SK-N-SH treated with all-trans-retinoic acid at 6 μM for 48 hours (cell line): Measurements from ENCODE around the gene RRAGD.

Experiments used
- ARNTL ChIP-seq: fragments of 450-650 bp; formaldehyde crosslinking; IDR thresholded peaks from 2 replicates; pipeline ENCODE4 v1.5.0; 2020; ENCODE audit warnings: low read depth, mild to moderate bottlenecking, moderate library complexity, borderline replicate concordance
- ESRRG ChIP-seq: fragments of 250-450 bp; sonication (Bioruptor Pico); IDR thresholded peaks from 2 replicates; pipeline ENCODE4 v1.6.1; 2021; ENCODE audit warnings: mild to moderate bottlenecking
- ISL1 ChIP-seq: fragments of 250-450 bp; sonication (Bioruptor Pico); IDR thresholded peaks from 2 replicates; pipeline ENCODE4 v2.1.2; 2022; ENCODE audit warnings: mild to moderate bottlenecking, moderate library complexity
- OSR1 ChIP-seq: fragments of 250-450 bp; sonication (Bioruptor Pico); IDR thresholded peaks from 2 replicates; pipeline ENCODE4 v1.8.0; 2022; ENCODE audit warnings: moderate library complexity, mild to moderate bottlenecking, inconsistent platforms
- RARB ChIP-seq: fragments of 250-450 bp; sonication (Bioruptor Pico); IDR thresholded peaks from 2 replicates; pipeline ENCODE4 v1.8.0; 2021; ENCODE audit warnings: mild to moderate bottlenecking, moderate library complexity
- TCF4 ChIP-seq: fragments of 250-450 bp; sonication (Bioruptor Pico); IDR thresholded peaks from 2 replicates; pipeline ENCODE4 v1.8.0; 2021; ENCODE audit warnings: mild to moderate bottlenecking, moderate library complexity, borderline replicate concordance
- TOX ChIP-seq: fragments of 250-450 bp; sonication (Bioruptor Pico); IDR thresholded peaks from 2 replicates; pipeline ENCODE4 v1.8.0; 2021; ENCODE audit warnings: mild to moderate bottlenecking, moderate library complexity, borderline replicate concordance
- ZC3H10 ChIP-seq: fragments of 250-450 bp; sonication (Bioruptor Pico); IDR thresholded peaks from 2 replicates; pipeline ENCODE4 v1.5.1; 2021; ENCODE audit warnings: mild to moderate bottlenecking, moderate library complexity
- ZFP3 ChIP-seq: fragments of 250-450 bp; sonication (Bioruptor Pico); IDR thresholded peaks from 2 replicates; pipeline ENCODE4 v1.5.0; 2020; ENCODE audit warnings: mild to moderate bottlenecking, moderate library complexity
- ZFP30 ChIP-seq: fragments of 450-650 bp; formaldehyde crosslinking; IDR thresholded peaks from 2 replicates; pipeline ENCODE4 v1.5.0; 2022; ENCODE audit warnings: mild to moderate bottlenecking, moderate library complexity
- ZNF565 ChIP-seq: fragments of 450-650 bp; formaldehyde crosslinking; conservative IDR thresholded peaks from 2 replicates; pipeline ENCODE4 v1.5.0; 2020; ENCODE audit warnings: low read depth, mild to moderate bottlenecking, moderate library complexity
- ZNF70 ChIP-seq: fragments of 450-650 bp; formaldehyde crosslinking; IDR thresholded peaks from 2 replicates; pipeline ENCODE4 v1.5.0; 2020; ENCODE audit warnings: mild to moderate bottlenecking, moderate library complexity
- TF ChIP-seq, protein P1 (sequence below): fragments of 250-450 bp; sonication (Bioruptor Pico); IDR thresholded peaks from 2 replicates; pipeline ENCODE4 v1.8.0; 2020; ENCODE audit warnings: mild to moderate bottlenecking, moderate library complexity, borderline replicate concordance

DNA sequence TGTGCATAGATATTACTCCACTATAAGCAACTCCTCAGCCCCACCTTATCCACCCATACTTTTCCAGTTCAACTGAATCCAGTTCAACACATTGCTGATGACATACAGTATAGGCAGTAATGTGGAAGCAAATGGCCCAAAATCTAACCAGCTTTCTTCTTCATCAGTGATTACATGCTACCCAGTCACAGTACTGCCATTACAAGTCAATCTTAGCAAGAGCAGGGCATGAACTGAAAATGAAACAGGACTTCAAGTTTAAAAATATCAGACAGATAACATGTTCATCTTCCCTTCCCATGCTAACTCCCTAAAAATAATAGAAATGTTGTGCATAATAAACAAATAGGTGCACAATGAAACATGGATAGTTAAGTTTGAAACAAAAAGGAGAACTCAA, 19.2 kb downstream of the RRAGD start:
- TF ChIP-seq ESRRG (CRISPR knock-in tag) (no peak), RARB (CRISPR knock-in tag) (no peak), TOX (CRISPR knock-in tag) (no peak), ZNF70 (CRISPR knock-in tag) (no peak), ZC3H10 (CRISPR knock-in tag) (no peak), OSR1 (no peak), ISL1 (CRISPR knock-in tag) (no peak), ZFP3 (CRISPR knock-in tag) (no peak), ARNTL (no peak), ZFP30 (no peak), TCF4 (CRISPR knock-in tag) (no peak), ZNF565 (no peak)
- TF ChIP-seq, protein P1, sequence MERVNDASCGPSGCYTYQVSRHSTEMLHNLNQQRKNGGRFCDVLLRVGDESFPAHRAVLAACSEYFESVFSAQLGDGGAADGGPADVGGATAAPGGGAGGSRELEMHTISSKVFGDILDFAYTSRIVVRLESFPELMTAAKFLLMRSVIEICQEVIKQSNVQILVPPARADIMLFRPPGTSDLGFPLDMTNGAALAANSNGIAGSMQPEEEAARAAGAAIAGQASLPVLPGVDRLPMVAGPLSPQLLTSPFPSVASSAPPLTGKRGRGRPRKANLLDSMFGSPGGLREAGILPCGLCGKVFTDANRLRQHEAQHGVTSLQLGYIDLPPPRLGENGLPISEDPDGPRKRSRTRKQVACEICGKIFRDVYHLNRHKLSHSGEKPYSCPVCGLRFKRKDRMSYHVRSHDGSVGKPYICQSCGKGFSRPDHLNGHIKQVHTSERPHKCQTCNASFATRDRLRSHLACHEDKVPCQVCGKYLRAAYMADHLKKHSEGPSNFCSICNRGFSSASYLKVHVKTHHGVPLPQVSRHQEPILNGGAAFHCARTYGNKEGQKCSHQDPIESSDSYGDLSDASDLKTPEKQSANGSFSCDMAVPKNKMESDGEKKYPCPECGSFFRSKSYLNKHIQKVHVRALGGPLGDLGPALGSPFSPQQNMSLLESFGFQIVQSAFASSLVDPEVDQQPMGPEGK (CRISPR knock-in tag): no peak
